ENCODE results near the gene SCARB1. TPM values are rescaled to one million over a fixed set of nuclear protein-coding genes. Genes with fewer than 3 reads are reported as not detected.

SCARB1 gene
- total and polyA plus RNA-seq, 2 experiments from 2014 or later, result 31.0 to 62.5 TPM

DNA sequence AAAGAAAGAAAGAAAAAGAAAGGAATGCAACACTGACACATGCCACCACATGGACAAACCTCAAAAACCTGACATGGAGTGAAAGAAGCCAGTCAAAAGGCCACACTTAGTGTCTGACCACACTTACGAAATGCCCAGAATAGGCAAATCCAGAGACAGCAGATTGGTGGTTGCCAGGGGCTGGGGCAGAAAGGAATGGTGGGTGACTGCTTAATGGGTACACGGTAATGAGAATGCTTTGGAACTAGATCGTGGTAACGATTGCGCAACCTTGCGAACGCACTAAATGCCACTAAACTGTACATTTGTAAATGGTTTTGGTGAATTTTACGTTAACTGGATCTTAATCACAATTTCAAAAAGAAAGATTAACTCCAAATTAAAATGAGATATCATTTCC, 39.5 kb downstream of the SCARB1 start:
- no peaks in the 10 kb centered on the region for H3K36me3 Mint-ChIP-seq (ENCODE audit: low read depth)
- peak overlapping the region; percentile 4 for H3K4me2 ChIP-seq
- peaks cover 54% of the 10 kb centered on the region for H3K79me2 ChIP-seq (replicated peaks; ENCODE audit: insufficient read depth)
- no peaks in the 10 kb centered on the region for H3K27me3 ChIP-seq (ENCODE audit: insufficient read depth)
- no peak overlapping the region for H3K4me3 Mint-ChIP-seq
- H3K27me3 Mint-ChIP-seq (ENCODE audit: insufficient read depth, low read depth, poor library complexity), result peaks cover 5% of the 10 kb centered on the region
- DNase-seq (ENCODE audit: low spot score) (no peak), ATAC-seq (no peak)
- H3K9me2 ChIP-seq (ENCODE audit: insufficient read depth), result no peaks in the 10 kb centered on the region
- H4K20me1 ChIP-seq (replicated peaks; ENCODE audit: insufficient read depth), result no peaks in the 10 kb centered on the region; the same call in 1 of the 2 replicates
- H3K4me1 Mint-ChIP-seq, result peaks cover 36% of the 10 kb centered on the region
- H3K4me3 ChIP-seq, result no peak overlapping the region
- H2AFZ ChIP-seq, result no peak overlapping the region
- H3K27ac Mint-ChIP-seq, result peak overlapping the region; percentile 79; the same call in 1 of the 2 replicates
- no peaks in the 10 kb centered on the region for H3K9me3 Mint-ChIP-seq
- TF ChIP-seq POLR2AphosphoS5 (IDR thresholded peaks at IDR 0.05; ENCODE audit: low read depth) (no peak), CREB1 (CRISPR knock-in tag; IDR thresholded peaks at IDR 0.05; ENCODE audit: low read depth) (no peak), NANOG (IDR thresholded peaks at IDR 0.05; ENCODE audit: borderline replicate concordance) (no peak), ZNF331 (CRISPR knock-in tag; IDR thresholded peaks at IDR 0.05; ENCODE audit: low read depth) (no peak), ZNF114 (CRISPR knock-in tag; IDR thresholded peaks at IDR 0.05) (no peak), JUNB (IDR thresholded peaks at IDR 0.05; ENCODE audit: unreplicated experiment) (no peak), EZH2phosphoT487 (IDR thresholded peaks at IDR 0.05; ENCODE audit: unreplicated experiment) (no peak), STAT1 (IDR thresholded peaks at IDR 0.05; ENCODE audit: unreplicated experiment) (no peak), EZH2 (IDR thresholded peaks at IDR 0.05; ENCODE audit: low read depth, unreplicated experiment) (no peak)
- TF ChIP-seq, protein P1, sequence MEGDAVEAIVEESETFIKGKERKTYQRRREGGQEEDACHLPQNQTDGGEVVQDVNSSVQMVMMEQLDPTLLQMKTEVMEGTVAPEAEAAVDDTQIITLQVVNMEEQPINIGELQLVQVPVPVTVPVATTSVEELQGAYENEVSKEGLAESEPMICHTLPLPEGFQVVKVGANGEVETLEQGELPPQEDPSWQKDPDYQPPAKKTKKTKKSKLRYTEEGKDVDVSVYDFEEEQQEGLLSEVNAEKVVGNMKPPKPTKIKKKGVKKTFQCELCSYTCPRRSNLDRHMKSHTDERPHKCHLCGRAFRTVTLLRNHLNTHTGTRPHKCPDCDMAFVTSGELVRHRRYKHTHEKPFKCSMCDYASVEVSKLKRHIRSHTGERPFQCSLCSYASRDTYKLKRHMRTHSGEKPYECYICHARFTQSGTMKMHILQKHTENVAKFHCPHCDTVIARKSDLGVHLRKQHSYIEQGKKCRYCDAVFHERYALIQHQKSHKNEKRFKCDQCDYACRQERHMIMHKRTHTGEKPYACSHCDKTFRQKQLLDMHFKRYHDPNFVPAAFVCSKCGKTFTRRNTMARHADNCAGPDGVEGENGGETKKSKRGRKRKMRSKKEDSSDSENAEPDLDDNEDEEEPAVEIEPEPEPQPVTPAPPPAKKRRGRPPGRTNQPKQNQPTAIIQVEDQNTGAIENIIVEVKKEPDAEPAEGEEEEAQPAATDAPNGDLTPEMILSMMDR (conservative IDR thresholded peaks at IDR 0.05; ENCODE audit: low read depth in 2 of 2), result no peak
- TF ChIP-seq, protein P2, sequence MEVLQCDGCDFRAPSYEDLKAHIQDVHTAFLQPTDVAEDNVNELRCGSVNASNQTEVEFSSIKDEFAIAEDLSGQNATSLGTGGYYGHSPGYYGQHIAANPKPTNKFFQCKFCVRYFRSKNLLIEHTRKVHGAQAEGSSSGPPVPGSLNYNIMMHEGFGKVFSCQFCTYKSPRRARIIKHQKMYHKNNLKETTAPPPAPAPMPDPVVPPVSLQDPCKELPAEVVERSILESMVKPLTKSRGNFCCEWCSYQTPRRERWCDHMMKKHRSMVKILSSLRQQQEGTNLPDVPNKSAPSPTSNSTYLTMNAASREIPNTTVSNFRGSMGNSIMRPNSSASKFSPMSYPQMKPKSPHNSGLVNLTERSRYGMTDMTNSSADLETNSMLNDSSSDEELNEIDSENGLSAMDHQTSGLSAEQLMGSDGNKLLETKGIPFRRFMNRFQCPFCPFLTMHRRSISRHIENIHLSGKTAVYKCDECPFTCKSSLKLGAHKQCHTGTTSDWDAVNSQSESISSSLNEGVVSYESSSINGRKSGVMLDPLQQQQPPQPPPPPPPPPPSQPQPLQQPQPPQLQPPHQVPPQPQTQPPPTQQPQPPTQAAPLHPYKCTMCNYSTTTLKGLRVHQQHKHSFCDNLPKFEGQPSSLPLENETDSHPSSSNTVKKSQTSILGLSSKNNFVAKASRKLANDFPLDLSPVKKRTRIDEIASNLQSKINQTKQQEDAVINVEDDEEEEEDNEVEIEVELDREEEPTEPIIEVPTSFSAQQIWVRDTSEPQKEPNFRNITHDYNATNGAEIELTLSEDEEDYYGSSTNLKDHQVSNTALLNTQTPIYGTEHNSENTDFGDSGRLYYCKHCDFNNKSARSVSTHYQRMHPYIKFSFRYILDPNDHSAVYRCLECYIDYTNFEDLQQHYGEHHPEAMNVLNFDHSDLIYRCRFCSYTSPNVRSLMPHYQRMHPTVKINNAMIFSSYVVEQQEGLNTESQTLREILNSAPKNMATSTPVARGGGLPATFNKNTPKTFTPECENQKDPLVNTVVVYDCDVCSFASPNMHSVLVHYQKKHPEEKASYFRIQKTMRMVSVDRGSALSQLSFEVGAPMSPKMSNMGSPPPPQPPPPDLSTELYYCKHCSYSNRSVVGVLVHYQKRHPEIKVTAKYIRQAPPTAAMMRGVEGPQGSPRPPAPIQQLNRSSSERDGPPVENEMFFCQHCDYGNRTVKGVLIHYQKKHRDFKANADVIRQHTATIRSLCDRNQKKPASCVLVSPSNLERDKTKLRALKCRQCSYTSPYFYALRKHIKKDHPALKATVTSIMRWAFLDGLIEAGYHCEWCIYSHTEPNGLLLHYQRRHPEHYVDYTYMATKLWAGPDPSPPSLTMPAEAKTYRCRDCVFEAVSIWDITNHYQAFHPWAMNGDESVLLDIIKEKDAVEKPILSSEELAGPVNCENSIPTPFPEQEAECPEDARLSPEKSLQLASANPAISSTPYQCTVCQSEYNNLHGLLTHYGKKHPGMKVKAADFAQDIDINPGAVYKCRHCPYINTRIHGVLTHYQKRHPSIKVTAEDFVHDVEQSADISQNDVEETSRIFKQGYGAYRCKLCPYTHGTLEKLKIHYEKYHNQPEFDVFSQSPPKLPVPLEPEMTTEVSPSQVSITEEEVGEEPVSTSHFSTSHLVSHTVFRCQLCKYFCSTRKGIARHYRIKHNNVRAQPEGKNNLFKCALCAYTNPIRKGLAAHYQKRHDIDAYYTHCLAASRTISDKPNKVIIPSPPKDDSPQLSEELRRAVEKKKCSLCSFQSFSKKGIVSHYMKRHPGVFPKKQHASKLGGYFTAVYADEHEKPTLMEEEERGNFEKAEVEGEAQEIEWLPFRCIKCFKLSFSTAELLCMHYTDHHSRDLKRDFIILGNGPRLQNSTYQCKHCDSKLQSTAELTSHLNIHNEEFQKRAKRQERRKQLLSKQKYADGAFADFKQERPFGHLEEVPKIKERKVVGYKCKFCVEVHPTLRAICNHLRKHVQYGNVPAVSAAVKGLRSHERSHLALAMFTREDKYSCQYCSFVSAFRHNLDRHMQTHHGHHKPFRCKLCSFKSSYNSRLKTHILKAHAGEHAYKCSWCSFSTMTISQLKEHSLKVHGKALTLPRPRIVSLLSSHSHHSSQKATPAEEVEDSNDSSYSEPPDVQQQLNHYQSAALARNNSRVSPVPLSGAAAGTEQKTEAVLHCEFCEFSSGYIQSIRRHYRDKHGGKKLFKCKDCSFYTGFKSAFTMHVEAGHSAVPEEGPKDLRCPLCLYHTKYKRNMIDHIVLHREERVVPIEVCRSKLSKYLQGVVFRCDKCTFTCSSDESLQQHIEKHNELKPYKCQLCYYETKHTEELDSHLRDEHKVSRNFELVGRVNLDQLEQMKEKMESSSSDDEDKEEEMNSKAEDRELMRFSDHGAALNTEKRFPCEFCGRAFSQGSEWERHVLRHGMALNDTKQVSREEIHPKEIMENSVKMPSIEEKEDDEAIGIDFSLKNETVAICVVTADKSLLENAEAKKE (CRISPR knock-in tag; IDR thresholded peaks at IDR 0.05), result no peak
- TF ChIP-seq, protein P3, sequence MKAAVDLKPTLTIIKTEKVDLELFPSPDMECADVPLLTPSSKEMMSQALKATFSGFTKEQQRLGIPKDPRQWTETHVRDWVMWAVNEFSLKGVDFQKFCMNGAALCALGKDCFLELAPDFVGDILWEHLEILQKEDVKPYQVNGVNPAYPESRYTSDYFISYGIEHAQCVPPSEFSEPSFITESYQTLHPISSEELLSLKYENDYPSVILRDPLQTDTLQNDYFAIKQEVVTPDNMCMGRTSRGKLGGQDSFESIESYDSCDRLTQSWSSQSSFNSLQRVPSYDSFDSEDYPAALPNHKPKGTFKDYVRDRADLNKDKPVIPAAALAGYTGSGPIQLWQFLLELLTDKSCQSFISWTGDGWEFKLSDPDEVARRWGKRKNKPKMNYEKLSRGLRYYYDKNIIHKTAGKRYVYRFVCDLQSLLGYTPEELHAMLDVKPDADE (IDR thresholded peaks at IDR 0.05), result no peak
- TF ChIP-seq, protein P4, sequence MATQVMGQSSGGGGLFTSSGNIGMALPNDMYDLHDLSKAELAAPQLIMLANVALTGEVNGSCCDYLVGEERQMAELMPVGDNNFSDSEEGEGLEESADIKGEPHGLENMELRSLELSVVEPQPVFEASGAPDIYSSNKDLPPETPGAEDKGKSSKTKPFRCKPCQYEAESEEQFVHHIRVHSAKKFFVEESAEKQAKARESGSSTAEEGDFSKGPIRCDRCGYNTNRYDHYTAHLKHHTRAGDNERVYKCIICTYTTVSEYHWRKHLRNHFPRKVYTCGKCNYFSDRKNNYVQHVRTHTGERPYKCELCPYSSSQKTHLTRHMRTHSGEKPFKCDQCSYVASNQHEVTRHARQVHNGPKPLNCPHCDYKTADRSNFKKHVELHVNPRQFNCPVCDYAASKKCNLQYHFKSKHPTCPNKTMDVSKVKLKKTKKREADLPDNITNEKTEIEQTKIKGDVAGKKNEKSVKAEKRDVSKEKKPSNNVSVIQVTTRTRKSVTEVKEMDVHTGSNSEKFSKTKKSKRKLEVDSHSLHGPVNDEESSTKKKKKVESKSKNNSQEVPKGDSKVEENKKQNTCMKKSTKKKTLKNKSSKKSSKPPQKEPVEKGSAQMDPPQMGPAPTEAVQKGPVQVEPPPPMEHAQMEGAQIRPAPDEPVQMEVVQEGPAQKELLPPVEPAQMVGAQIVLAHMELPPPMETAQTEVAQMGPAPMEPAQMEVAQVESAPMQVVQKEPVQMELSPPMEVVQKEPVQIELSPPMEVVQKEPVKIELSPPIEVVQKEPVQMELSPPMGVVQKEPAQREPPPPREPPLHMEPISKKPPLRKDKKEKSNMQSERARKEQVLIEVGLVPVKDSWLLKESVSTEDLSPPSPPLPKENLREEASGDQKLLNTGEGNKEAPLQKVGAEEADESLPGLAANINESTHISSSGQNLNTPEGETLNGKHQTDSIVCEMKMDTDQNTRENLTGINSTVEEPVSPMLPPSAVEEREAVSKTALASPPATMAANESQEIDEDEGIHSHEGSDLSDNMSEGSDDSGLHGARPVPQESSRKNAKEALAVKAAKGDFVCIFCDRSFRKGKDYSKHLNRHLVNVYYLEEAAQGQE (IDR thresholded peaks at IDR 0.05; ENCODE audit: unreplicated experiment), result no peak
- 0 out of 2 replicates have a peak, but pooled peaks cover 8% of the 10 kb centered on the region for H3F3A ChIP-seq (replicated peaks; ENCODE audit: low read depth)
- no peaks in the 10 kb centered on the region for H3K36me3 ChIP-seq (ENCODE audit: insufficient read depth)
- H3K4me1 ChIP-seq (ENCODE audit: insufficient read depth), result peaks cover 35% of the 10 kb centered on the region
- H3K27ac ChIP-seq (ENCODE audit: low read depth), result peak overlapping the region; percentile 68; the same call in 1 of the 2 replicates

All from GM23338 (cell line).